ENCODE measurements around the gene UBAP2. TPM values are rescaled to one million over a fixed set of nuclear protein-coding genes. Genes with fewer than 3 reads are reported as not detected.

The UBAP2 gene, protein sequence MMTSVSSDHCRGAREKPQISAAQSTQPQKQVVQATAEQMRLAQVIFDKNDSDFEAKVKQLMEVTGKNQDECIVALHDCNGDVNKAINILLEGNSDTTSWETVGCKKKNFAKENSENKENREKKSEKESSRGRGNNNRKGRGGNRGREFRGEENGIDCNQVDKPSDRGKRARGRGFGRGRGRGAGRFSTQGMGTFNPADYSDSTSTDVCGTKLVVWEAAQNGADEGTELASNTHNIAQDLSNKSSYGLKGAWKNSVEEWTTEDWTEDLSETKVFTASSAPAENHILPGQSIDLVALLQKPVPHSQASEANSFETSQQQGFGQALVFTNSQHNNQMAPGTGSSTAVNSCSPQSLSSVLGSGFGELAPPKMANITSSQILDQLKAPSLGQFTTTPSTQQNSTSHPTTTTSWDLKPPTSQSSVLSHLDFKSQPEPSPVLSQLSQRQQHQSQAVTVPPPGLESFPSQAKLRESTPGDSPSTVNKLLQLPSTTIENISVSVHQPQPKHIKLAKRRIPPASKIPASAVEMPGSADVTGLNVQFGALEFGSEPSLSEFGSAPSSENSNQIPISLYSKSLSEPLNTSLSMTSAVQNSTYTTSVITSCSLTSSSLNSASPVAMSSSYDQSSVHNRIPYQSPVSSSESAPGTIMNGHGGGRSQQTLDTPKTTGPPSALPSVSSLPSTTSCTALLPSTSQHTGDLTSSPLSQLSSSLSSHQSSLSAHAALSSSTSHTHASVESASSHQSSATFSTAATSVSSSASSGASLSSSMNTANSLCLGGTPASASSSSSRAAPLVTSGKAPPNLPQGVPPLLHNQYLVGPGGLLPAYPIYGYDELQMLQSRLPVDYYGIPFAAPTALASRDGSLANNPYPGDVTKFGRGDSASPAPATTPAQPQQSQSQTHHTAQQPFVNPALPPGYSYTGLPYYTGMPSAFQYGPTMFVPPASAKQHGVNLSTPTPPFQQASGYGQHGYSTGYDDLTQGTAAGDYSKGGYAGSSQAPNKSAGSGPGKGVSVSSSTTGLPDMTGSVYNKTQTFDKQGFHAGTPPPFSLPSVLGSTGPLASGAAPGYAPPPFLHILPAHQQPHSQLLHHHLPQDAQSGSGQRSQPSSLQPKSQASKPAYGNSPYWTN
- total RNA-seq = 66.0 TPM

DNA sequence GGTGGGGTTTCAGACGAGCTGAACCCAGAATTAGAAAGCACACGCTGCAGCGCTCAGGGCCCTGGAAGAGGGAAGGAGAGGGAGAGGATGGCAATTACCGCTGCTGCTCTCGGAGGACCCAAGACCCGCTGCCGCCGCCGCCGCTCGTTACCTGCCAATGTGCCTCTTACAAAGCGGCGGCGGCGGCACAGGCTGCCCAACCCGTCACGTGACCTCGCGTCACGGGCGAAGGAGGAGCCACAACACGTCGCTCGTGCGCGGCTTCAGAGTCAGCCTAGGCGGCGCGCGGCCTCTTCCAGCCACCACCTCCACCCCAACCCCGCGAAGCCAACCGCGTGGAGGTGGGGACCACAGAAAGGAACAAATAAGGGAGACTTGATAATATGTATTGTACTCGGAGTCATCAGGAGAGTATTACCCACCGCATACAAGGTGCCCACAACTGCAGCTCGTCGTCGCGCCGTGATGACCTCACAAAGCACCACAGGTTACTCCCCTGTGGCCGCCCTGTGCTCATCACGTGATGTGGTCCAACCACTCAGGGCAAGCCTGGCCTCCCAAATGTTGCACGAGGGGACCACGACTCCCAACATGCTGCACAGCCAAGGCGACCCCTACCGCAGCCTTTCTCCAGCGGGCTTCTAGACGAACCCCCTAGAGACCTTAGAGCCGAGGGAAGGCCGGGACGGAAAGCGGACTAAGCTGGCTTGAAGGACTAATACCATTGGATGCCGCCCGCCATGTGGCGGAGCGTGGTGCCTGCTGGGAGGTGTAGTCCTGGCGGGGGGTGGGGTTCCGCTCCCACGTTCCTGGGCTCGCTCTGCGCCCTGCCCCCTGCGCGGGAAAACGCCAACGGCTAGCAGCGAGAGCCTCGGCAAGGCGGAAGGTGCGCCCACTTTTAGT lies at the start of gene UBAP2:
Gene UBAP2, minus strand, starts transcription at position 161 of the 903 bp plus-strand sequence. CDS start 31,739 bp downstream, outside the sequence.
- FAIRE-seq (no peak), DNase-seq (ENCODE audit: low spot score in 2 of 2) (peak; percentile 86 to 91)

DNA sequence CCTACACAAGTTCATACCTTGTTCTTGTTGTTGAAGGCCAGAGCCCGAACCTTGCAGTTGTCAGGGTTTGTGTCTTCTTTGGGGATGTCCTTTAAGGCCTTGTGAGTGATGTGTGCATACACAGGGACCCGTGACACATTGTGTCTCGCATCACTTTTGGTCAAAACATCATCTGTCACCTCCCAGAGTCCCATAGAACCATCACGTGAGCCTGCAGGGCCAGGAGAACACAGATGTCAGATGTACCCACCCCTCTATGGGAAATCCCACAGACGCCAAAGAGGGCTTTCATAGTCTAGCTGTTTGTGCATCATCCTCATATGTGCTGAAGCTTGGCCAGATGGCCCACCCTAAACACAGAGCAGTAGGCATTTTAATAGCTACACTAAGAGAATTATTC lies 49.6 kb upstream of the UBAP2 start:
- FAIRE-seq (no peak), DNase-seq (ENCODE audit: low spot score in 2 of 2) (no peak)

DNA sequence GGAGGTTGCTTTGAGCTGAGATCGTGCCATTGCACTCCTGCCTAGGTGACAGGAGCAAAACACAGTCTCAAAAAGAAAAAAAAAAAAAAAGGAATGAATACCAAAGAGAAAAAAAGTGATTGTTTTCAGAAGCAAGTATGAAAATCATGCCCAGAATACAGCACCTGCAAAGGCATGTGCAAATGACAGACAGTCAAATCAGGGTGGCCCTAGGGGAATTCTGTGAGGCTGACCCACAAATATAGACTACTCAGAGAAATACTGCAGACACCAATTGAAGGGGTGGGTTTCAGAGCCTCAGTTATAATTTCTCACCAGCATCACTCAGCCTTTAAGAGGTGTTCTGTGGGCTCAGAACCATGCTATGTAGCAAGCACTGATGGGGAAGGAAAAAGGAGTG lies 49.2 kb upstream of the UBAP2 start:
- no peak for FAIRE-seq
- no peak for DNase-seq (ENCODE audit: low spot score in 2 of 2)

DNA sequence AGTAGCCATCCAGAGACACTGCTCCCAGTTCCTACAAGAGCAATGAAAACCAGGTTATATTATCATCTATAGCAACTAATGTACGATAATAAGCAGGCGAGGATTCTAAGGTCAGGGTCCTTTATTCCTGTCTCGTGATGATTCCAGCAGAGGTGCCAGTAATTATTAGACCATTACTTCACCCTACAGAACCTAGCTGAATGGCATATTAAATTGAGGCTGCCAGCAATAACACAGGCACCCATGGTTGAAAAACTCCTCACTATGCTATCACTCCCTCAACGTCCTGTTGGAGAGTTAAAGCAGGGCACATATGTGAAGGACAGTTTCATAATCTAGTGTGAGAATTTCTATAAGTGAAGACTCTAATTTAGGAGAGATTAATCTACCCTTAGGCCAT lies 48.1 kb upstream of the UBAP2 start:
- DNase-seq (ENCODE audit: low spot score in 2 of 2) (no peak), FAIRE-seq (no peak)

DNA sequence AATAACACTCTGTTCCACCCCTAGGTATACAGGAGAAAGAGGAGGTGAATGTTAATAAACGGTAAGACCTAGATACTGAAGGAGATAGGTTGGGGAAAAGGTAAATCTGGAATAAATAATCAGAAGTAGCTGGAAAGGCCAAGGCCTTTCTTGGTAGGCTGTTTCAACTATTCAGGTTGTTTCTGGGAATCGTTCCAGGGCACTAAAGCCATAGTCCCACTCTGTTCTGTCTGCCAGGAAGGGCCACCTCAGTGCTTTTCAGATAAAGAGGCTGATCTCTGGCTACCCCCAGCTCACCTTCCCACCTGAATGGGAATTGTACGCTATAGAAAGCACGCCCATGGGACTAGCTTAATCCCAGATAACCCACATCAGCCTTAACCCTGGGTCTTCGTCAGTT lies 44.9 kb upstream of the UBAP2 start:
- FAIRE-seq = no peak

DNA sequence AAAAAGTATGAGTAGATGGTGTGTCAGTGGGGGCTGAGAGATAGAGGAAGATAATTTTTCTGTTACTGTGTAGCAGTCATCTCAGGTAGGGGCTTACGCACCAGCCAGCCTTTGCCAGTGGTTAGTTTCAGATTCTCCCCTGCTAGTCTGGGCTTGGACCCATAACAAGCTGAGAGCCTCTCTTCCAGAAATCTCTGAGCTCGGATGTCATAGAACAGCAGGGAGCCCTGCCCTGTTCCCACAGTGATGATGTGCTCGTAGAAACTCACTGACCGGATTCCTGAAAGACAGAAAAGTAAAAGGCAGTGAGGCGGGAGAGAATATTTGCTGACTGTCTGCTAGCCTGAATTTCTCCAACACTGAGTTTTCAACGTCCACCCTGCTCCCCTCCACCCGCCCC lies 40.6 kb upstream of the UBAP2 start:
- no peak for DNase-seq (ENCODE audit: low spot score in 2 of 2)
- no peak for FAIRE-seq

More for the DNA sequence above, 44.9 kb upstream of the UBAP2 start:
- DNase-seq (ENCODE audit: low spot score in 2 of 2) = no peak

DNA sequence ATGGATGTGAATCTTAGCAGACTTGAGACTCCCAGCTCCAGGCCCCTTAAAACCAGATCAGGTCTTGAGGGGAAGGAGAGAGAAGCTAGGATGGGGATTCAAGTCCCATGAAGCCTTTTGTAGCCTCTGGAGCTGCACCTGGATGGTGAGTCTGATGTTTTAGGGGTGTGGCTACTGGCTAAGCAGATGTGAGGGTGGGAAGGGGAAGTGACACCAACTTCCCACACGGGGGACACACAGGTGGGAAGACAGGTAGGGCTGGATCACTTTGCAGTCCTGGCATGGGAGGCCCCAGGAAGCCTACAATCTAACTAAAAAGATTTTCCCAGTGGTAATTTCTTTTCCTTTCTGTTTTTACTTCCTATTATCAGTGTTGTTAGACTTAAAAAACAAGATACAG lies 38.7 kb upstream of the UBAP2 start:
- DNase-seq (ENCODE audit: low spot score in 2 of 2) (no peak), FAIRE-seq (no peak)

DNA sequence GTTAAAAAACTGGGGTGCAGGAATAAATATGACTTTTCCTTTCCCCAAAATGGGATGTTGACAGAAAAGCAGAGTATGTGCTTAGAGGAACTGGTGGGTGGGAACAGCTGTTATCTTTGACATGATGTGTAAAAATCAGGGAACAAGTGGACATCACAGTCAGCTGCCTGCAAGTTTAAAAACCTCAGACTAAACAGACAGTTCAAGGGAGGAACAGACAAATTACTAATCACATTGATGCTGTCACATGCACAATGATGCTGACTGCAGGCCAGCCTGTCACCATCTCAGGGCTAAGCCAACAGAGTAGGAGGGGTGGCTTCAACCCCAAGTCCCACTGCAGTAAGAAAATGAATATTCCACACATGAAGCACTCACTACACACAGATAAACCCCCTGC lies 38.2 kb upstream of the UBAP2 start:
- DNase-seq (ENCODE audit: low spot score in 2 of 2) = peak in 1 of 2 donors; percentile 30
- no peak for FAIRE-seq

DNA sequence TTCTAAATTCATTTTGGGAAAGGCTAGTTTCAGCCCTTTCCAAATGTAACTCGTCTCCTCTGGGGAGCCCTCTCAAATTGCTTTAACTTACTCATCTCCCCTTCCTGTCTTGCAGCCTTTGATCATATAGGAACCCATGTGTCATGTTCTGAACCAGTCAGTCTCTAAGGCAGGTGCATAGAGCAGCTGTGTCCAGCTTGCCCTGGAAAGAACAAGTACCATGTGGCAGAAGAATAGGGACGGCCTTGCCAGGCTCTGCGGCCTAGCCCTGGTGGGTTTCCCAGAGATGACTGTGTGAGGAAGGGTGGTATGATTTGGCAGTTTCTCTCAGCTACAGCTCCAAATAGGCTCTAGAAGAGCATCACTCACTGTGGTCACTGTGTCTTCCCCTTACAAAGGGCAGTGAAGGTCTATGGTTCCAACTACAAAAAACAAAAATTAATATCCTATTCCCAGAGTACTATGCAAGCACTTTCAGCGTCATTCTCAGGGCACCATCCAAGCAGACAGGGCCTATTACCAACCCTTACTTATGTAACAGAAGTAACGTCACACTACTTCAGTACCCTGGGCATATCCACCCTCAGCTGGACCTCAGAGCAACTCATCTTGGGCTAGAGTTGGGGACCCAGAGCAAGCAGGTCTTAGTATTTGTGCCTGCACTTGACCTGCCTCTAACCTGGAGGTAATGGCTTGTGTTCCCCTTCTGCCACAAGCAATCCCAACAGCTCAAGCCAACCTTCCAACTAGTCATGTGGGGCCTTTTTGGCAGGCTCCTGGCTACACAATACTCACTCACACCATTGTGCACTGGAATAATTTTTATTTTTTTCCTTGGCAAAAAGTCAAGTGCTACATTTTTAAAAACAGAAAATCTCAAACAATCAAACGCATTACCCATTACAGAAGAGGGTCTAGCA lies 37.2 kb upstream of the UBAP2 start:
- FAIRE-seq (no peak), DNase-seq (ENCODE audit: low spot score in 2 of 2) (no peak)

DNA sequence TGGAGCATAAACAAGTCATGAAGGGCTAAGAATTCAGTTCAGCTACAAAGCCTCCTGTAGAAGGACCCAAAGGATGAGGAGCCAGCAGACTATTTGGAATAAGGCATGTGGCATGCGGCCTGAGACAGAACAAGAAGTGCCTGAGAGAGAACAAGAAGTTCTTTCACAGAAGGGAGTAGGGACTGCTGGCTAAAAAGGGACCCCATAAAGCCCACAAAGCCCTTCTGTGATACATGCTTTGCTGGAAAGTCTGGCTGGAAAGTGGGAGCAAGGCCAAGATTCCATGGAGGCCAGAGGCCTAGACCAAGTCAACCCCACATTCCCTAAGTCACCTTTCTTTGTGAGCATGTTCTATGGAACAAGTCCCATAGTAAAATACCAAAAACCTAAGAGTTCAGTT lies 35.9 kb upstream of the UBAP2 start:
- peak; percentile 44 to 50 for DNase-seq (ENCODE audit: low spot score in 2 of 2)
- FAIRE-seq = no peak

DNA sequence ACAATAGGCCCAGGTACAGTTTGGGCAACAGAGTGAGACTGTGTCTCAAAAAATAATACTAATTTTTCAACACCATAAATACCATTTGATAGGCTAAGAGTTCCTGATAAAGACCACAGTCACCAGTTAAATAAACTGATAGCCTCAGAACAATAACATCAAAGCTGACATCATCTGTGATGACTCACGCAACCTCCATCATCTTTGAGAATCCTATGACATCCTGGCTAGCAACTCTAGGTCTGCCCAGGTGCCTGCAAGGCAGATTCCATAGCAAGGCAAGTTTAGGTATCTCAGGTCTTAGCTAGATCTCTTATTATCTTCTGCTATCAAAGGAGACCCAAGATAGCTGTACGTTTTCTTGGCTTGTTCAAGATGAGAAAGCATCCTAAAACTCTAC lies 30.5 kb upstream of the UBAP2 start:
- FAIRE-seq (no peak), DNase-seq (ENCODE audit: low spot score in 2 of 2) (no peak)

DNA sequence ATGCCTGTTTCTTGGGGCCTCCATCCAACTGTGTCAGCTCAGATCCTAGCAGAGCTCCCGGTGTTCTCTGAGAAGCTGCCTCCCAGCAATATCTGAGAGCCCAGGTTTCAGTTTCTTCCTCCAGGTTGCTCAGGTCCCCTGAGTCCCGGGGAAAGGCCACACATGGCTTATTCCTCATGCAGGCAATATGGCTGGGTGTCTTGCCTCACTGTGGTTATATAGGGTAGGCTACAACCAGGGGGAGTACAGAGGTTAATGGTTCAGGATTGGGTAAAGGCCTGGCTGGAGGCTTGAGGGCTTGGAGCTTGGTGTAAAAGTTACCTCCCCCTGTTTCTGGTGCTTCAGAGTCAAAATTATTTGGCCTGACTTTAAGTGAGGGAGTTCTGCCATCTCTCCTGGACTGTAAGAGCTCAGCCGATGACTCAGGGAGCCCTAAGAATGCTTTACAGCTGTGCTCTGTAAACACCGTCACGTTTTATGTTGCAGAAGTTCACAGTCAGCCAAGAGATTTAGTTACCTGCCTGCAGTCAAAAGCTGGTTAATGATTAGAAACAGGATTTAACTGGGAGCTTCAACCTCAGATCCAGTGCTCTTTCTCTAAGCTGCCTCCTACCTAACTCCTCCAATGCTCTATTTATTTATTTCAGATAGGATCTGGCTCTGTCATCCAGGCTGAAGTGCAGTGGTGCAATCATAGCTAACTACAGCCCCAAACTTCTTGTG lies 24.3 kb upstream of the UBAP2 start:
- DNase-seq (ENCODE audit: low spot score in 2 of 2) = no peak
- no peak for FAIRE-seq

DNA sequence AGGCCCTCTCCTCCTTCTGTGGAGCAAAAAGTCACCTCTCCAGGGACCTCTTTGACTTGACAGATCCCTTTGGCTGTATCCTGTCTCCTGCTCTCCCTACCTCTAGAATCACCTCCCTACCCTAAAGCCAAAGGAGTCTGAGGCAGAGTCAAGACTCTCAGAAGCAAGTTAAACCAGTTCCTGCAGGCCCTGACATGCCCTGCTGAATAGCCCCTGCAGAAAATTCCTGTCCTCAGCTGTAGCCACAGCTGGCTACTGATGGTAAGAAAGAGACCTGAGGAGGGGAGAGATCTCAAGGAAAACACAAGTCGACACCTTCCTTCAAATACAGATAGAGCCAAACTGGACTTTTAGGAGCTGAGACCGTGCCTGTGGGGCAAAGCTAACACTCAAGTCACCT lies 23.7 kb upstream of the UBAP2 start:
- DNase-seq (ENCODE audit: low spot score in 2 of 2) (no peak), FAIRE-seq (no peak)

DNA sequence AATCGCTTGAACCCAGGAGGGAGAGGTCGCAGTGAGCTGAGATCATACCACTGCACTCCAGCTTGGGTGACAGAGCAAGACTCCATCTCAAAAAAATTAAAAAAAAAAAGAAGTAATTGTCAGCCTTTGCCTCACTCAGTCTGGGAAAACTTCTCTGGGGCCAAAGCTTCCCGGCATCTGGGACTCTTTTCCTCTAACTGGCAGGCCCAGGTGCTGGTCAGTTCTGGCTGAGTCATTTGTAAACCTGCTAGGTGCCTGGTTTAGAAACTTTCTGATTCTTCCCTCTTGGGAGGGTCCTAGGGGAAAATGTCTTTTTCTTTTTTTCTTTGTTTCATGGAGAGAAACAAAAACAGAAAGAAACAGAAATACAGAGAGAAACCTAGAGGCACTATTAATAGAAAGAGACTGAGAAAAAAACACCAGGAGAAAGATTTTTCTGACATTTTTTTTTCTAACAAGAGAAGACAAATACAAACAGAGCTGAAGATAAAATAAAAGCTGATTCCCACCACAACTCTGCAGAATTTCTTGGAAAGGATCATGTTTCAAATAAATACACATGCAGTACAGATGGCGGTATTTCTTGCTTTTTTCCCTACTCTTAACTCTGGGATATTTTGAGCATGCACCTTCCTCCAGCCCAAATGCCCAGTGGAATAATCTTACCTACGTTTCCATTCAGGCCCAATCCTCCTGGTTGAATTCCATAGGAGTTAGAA lies 22.1 kb upstream of the UBAP2 start:
- DNase-seq (ENCODE audit: low spot score in 2 of 2) = no peak
- FAIRE-seq = no peak

DNA sequence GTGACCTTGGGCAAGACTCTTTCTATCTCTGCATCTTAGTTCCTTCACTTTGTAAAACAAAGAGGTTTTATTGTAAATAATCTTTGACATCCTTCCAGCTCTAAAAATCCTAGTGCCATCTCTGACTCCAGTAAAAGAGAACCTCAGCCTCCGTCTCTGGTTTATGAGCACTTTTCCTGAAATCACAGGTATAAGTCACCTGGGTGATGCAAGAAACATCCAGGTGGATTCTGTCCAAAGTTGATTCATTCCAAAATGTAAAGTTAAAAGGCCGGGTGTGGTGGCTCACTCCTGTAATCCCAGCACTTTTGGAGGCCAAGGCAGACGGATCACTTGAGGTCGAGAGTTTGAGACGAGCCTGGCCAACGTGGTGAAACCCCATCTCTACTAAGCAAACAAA lies 21.1 kb upstream of the UBAP2 start:
- DNase-seq (ENCODE audit: low spot score in 2 of 2) = no peak
- FAIRE-seq = no peak

DNA sequence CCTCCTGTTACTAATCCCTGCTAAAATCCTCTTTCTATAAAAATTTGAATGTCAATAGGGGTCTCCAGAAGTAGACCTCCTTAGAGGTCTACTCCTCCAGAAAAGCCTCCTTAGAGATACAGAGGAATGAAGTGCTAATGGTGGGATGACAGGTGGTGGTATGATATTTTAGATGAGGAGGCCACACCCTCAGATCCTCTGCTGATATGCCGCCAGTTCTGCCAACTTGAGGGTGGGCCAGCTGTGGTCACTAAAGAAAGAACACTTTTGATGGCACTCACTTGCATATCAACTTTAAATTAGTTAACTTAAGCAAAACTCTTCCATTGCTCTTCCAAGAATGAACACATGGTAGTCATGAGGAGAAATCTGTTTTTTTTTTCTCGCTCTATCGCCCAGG lies 16.9 kb upstream of the UBAP2 start:
- no peak for FAIRE-seq
- DNase-seq (ENCODE audit: low spot score in 2 of 2) = no peak

DNA sequence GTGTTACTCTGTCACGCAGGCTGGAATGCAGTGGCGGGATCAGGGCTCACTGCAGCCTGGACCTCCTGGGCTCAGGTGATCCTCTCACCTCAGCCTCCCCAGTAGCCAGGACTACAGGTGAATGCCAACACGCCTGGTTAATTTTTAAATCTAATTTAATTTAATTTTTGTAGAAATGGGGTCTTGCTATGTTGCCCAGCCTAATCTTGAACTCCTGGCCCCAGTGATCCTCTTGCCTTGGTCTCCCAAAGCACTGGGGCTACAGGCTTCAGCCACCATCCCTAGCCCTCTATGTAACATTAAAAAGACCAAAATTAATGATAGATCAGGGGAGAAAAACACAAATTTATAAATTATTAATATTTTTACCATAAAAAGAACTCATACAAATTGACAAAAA lies 11.3 kb upstream of the UBAP2 start:
- DNase-seq (ENCODE audit: low spot score in 2 of 2) = no peak
- no peak for FAIRE-seq

DNA sequence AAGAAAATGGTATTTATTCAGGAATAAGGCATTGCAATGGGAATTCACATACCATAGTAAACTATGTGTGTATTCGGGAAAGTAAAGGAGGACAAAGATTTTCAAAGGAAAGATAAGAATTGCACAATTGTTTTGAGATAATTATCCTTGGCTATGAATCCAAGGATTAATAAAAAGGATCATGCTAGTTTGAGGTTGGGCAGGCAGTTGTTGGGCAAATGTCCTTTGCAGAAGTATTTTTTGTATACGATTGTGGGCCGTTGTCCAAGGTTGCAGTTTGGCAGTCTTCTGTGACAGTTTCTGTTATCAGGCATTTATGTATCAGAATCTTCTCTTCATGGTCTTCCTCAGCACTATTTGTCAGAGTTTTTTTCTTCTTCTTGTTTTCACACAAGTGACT lies 10.6 kb upstream of the UBAP2 start:
- DNase-seq (ENCODE audit: low spot score in 2 of 2) = no peak
- no peak for FAIRE-seq
